ENCODE results near the gene ABCC8.

Gene ABCC8

DNA sequence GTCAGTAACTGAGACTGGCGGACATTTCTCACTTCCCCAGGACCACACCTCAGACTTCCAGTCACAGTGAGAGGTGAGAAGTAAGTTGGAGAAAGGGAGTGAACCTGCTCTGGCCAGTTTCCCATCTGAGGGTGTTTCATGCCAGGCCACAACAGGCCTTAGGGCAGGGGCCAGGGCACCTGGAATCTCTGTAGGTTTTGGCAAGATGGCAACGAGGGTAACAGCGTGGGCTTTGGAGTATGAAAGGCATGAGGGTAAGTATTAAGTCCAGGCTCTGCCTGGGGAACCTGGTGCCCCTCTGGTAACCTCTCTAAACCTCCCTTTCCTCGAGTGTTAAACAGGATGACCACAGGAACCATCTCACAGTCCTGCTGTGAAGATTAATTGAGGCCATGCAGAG, 28.5 kb upstream of the ABCC8 start:
- DNase-seq (ENCODE audit: low spot score), result no peak

DNA sequence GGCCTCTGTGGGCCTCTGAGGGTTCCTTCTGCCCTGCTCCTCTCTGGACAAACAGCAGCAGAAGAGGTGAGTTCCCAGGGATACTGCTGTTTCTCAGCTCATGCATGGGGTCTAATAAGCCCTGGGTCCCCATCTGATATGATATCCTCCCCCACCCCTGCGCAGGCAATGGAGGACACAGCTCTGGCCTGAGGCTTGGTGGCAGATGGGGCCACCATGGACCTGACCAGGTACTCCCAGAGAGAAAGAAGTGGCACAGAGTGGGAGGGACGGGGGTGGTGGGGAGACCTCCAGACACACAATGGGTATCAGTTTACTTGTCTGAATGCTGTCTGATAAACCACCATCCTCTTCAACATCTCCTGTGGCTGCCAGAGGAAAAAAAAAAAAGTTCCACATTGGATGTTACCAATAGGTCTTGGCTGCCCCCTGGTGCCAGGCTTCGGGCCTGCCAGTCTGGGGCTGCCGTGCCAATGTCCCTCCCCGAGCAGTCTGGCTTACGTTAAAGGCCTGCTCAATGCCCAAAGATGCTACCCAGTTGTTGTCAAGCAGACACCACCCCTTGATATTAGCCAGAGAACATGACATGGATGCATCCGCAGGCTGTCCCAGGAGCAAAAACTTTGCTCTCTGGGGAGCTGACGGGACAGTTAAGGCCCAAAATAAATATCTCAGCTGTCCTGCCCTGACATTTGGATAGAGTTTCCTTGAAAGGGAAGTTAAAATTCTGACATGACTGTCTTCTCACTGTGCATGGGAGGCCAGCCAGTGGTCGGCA, 27.9 kb upstream of the ABCC8 start:
- DNase-seq (ENCODE audit: low spot score), result peak; percentile 74

DNA sequence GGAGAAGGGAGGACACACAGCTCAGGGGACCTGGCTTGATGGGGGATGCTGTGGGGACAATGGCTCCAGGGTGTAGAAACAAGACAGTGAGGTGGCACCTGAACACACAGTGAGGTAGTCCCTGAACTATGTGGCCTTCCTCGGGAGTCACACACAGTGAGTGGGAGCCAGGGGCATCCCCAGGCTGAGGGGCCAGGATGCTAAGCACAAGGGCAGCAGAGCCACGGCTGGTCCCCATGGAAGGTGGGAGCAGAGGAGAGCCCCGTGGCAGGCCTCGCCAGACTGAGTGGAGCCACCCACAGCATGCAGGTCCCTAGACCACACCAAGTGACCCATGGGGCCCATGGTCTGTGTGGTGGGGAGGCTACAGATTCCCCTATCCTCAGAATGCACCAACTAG, 26.0 kb upstream of the ABCC8 start:
- no peak for DNase-seq (ENCODE audit: low spot score)

DNA sequence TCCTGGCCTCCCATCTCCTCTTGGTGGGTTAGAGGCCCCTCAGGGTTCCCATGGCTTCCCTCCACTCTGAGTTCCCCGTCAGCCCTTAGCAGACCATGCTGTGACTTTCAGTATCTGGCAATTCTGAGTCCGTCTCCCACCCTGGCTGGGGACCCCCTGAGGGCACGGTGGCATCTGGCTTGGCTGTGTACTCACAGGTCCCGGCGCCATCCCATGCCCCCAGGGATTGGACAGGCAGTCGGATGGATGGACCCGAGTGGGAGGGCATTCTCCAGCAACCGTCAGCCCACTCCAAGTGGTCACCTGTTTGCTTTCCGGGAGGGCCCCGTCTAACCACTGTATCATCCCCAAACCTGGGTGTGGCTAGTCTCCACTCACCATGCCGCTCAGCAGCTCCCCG, 24.0 kb upstream of the ABCC8 start:
- DNase-seq (ENCODE audit: low spot score), result no peak

- no peak for DNase-seq (ENCODE audit: low spot score)
These were observed 21.8 kb upstream of the ABCC8 start for GRCh38 chr11:17498475-17498874.

DNA sequence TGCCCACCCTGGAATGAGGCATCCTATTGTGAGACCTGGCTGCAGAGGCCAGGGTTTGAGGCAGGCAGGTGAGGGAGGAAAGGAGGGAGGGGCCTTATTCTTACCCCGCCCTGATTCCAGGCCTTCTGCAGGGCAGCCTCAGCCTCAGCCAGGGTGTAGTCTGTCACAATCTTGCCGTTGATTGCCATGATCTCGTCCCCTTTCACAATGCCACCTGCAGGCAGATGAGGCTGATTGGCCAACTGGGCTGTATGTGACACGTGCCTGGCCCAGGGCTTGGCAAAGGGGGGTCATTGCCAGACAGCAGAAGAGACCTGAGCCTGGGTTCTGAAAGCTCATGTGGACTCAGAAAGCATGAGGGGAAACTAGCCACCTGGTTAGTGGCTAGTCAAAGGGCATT, 21.4 kb upstream of the ABCC8 start:
- DNase-seq (ENCODE audit: low spot score), result no peak

- no peak for DNase-seq (ENCODE audit: low spot score)
These were observed 19.8 kb upstream of the ABCC8 start for GRCh38 chr11:17496406-17496805.

DNA sequence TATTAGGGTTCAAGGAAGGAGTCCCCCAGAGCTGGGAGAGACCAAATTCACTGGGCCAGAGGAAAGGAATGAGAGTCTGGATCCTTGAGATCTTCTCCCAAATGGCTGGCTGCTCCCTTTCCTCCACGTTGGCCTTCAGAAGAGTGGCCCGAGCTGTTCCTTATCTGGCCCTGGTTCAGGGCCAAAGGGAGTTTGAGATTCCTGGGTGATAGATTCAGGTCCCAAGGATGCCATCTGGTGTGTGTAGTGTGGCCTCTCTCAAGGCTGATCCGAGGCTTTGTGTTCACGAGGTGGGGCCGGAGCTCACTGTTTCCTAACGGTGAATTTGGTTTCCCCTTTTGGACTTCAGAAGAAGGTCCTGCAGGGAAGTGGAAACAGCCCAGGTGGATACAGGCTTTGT, 17.4 kb upstream of the ABCC8 start:
- no peak for DNase-seq (ENCODE audit: low spot score)

GRCh38 chr11:17490938-17491337, 14.3 kb upstream of the ABCC8 start:
- no peak for DNase-seq (ENCODE audit: low spot score)

DNA sequence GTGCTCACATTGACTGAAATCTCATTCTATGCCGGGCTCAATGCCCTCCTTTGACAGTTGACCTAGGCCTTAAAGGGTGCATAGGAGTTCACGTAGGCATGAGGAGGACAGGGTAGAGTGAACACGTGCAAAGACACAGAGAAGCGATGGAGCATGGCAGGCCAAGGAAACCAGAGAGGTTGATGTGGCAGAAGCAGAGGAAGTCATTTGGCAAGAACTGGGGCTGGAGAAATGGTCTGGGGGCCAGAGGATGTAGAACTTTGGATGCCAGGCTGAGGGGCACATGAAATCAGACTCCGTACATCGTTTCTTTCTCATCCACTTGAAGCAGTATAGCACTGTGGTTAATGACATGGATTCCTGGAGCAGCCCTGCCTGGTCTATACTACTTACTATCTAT, 13.6 kb upstream of the ABCC8 start:
- no peak for DNase-seq (ENCODE audit: low spot score)

DNA sequence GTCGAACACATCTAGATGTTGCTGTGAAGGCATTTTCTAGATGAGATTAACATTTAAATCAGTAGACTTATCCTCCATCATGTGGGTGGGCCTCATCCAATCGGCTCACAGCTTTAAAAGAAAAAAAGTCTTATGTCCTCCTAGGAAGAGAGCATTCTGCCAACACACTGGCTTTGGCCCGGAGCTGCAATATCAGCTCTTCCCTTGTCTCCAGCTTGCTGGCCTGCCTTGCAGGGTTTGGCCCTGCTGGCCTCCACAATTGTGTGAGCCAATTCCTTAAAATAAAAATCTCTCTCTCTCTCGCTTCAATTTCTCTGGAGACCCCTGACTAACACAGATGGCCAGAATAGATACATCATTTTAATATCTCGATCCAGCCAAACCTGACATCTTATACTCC, 13.1 kb upstream of the ABCC8 start:
- DNase-seq (ENCODE audit: low spot score), result no peak

DNA sequence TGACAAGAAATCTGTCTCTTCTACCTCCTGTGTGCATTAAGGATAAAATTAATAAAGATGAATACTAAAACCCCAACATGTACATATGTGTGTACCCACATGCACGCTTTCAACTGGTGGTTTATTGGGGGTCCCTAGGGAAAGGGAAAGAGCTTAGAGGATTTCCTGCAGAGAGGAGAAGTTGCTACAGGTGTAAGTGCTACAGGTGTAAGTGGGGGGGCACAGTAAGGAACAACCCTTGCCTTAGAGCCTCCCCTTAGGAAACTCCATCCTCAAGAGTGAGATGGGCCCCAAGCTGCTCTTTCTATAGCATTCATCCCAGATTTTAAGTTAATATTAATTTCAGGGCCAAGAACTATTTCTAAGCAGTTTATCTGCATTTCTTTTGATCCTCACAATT, 11.9 kb upstream of the ABCC8 start:
- no peak for DNase-seq (ENCODE audit: low spot score)

DNA sequence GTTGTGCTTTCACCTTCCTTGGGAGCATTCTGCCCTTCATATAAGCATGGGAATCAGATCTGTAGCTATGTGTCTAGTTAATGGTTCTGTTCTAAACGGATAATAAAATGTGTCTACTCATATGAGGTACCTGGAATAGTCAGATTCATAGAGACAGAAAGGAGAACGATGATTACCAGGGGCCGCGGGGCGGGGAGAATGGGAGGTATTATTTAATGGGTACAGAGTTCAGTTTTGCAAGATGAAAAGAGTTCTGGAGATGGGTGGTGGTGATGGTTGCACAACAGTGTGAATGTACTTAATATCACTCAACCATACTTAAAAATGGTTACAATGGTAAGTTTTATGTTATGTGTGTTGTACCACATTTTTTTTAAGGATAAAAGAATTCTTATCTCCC, 10.0 kb upstream of the ABCC8 start:
- DNase-seq (ENCODE audit: low spot score), result no peak

- DNase-seq (ENCODE audit: low spot score), result no peak
These were observed 6.9 kb upstream of the ABCC8 start for GRCh38 chr11:17483505-17483904.

- DNase-seq (ENCODE audit: low spot score), result no peak
These were observed 5.3 kb upstream of the ABCC8 start for GRCh38 chr11:17481905-17482304.

DNA sequence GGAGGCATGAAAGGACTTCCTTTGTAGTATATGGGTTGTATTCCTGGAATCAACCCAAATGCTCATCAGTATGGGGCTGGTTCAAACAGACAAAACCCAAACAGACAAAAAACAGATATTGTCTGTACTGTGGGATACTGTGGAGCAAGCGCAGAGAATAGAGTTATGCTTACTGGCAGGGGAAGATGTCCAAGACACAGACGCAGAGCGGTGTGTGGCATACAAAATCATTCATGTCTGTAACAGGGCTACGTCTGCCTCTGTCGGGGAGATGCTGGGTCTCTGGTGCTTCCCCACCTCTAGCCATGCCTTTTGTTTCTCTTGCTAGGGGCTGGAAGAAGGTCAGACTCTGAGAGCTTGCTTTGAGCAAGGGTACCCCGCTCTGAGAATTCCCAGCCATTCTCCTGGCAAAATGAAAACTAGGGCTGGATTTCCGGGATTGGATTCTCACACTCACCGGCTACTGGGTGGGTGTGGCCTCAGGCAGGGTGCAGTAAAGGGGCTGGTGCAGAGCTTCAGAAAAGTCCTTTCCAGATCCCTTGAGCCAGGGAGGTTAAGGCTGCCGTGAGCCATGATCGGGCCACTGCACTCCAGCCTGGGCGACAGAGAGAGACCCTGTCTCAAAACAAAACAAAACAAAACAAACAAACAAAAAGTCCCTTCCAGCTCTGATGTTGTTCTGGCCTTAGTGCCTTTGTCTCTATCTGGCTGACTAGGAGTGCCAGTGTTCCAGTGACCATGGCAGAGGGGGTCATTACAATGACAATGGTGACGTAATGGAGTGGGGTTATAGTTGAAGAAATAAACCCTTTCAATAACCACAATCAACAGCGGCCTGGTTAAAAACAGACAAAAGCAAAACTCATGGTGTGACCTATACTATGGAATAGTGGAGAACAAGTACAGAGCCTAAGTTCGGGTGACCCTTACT, 2.9 kb upstream of the ABCC8 start:
- no peak for DNase-seq (ENCODE audit: low spot score)

GRCh38 chr11:17478070-17478469, 1.4 kb upstream of the ABCC8 start:
- no peak for DNase-seq (ENCODE audit: low spot score)

- no peak for DNase-seq (ENCODE audit: low spot score)
These were observed 716 bp upstream of the ABCC8 start for GRCh38 chr11:17477361-17477760.

GRCh38 chr11:17477084-17477333, 364 bp upstream of the ABCC8 start:
- DNase-seq (ENCODE audit: low spot score), result no peak

- DNase-seq (ENCODE audit: low spot score), result no peak
These were observed 854 bp downstream of the ABCC8 start for GRCh38 chr11:17475666-17476316.

DNA sequence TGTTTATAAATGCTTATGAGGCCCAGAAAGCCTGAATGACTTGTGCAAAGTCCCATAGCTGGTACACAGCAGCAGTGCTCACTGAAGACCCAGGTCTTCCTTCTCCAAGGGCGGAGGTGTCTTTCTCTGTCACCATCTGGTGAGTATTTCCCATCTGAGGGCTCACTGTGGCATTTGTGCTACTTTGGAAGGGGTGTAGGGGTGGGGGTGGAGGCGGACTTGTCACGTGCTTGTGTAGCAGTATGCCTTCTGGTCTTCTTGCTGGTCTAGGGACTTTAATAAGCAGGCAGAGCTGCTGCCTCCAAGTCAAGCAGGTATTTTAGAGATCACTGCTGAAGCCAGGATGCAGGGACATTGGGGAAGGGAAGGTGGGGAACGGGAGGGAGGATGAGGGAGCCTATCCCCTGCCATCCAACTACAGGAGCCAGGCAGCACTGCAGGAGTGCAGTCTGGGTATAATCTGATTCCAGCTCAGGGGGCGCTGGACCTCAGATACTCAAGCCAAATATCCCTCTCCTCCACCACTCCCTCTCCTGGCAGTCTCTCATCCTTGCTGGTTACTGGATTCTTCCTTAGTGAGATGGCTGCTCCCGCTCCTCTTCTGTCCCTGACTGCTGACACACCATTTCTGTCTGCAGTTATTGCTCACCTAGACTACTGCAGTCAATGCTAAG, 3.4 kb downstream of the ABCC8 start:
- DNase-seq (ENCODE audit: low spot score), result no peak

DNA sequence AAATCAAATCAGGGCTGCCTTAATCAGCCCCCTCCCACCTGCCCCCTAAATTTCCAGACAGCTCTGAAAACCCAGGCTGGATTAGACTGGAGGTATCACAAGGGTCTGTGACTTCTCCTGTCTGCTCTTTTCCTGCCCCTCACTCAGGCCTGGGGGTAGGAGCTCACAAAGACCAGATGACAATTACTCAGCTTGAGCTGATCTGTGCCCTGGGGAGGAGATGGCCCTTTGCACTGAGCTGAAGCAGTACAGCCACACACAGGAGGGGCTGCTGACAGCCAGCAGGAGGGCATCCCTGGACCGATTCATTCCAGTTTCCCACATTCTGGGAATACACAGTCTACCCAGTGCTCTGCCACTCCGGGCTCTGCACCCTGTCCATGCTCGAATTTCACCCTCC, 4.2 kb downstream of the ABCC8 start:
- no peak for DNase-seq (ENCODE audit: low spot score)

DNA sequence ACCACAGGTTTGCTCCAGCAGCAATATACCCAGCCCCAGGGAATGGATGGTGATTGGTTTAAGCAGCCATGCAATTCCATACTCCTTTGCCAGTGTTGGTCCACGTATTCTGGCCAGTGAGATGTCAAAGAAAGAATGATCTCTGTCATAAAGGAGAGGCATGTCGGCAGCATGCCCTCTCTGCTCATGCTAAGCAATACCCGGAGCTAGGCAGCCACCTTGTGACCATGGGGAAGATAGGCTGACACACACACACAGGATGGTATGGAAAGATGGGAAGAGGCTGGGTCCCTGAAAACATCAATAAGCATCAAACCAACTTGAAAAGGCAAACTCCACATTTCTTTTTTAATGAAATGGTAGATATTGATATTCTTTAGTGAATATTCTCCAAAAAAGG, 5.1 kb downstream of the ABCC8 start:
- no peak for DNase-seq (ENCODE audit: low spot score)
